H1 (cell line): ENCODE results near the gene ADM. TPM values are rescaled to one million over a fixed set of nuclear protein-coding genes. Genes with fewer than 3 reads are reported as not detected.

Experiments used
- CTCF ChIA-PET: fragments of 300-600 bp; sonication (Branson Sonifier 250); formaldehyde crosslinking; loops from one replicate; lab custom pipeline; 2021; ENCODE audit not compliant: partially characterized antibody; lab: Charles Lee
- POLR2A ChIA-PET: fragments of 300-600 bp; sonication (Branson Sonifier 250); formaldehyde crosslinking; loops from one replicate; lab custom pipeline; 2021; ENCODE audit warnings: inconsistent platforms; ENCODE audit not compliant: partially characterized antibody; lab: Charles Lee
- DNase-seq, 2 experiments: peaks; one replicate each; pipeline versions ENCODE4 v3.0.0 to v3.0.0-alpha.2; 2010 to 2022; ENCODE audit warnings: low spot score in 2 of 2, low read depth in 1 of 2, mixed read lengths in 1 of 2
- FAIRE-seq: peaks from 2 replicates; lab custom pipeline; 2011; peaks lifted over from hg19 to GRCh38; lab: Jason Lieb, UNC
- H2AFZ ChIP-seq: 2 replicates; pipeline ENCODE4 v1.8.1; 2012; ENCODE audit warnings: low read length, inconsistent platforms
- H2AK5ac ChIP-seq: 2 replicates; pipeline ENCODE4 v1.6.1; 2013; ENCODE audit warnings: low read depth, low read length
- H2BK120ac ChIP-seq: replicated peaks from 2 replicates; pipeline ENCODE3; 2013; ENCODE audit warnings: low read depth, low read length, inconsistent platforms
- H2BK12ac ChIP-seq: 2 replicates; pipeline ENCODE4 v1.6.1; 2013; ENCODE audit warnings: low read depth, low read length
- H2BK15ac ChIP-seq: 2 replicates; pipeline ENCODE4 v1.6.1; 2013; ENCODE audit warnings: low read length
- H2BK20ac ChIP-seq: 2 replicates; pipeline ENCODE4 v1.6.1; 2013; ENCODE audit warnings: low read length
- H2BK5ac ChIP-seq: 2 replicates; pipeline ENCODE4 v1.6.1; 2013; ENCODE audit warnings: low read depth, low read length
- H3K14ac ChIP-seq: 2 replicates; pipeline ENCODE4 v1.6.1; 2013; ENCODE audit warnings: inconsistent platforms; ENCODE audit not compliant: insufficient read length
- H3K18ac ChIP-seq: 2 replicates; pipeline ENCODE4 v1.6.1; 2013; ENCODE audit warnings: low read length; ENCODE audit errors: extremely low read depth
- H3K23ac ChIP-seq: 2 replicates; pipeline ENCODE4 v1.6.1; 2013; ENCODE audit warnings: inconsistent platforms; ENCODE audit not compliant: insufficient read length
- H3K23me2 ChIP-seq: 2 replicates; pipeline ENCODE4 v1.6.1; 2013; ENCODE audit warnings: low read depth, low read length
- H3K27ac ChIP-seq: 2 replicates; pipeline ENCODE4 v1.6.1; 2011; ENCODE audit warnings: low read depth, low read length, inconsistent platforms
- H3K27me3 ChIP-seq, 4 experiments: replicated peaks in 1 of 4; 1 replicate in 1 of 4; 2 replicates in 3 of 4; pipeline versions ENCODE4 v1.6.1 to v1.8.1; 2011 to 2013; ENCODE audit warnings: low read length in 3 of 4, mild to moderate bottlenecking in 3 of 4, inconsistent platforms in 2 of 4, mixed read lengths in 2 of 4, moderate library complexity in 1 of 4; ENCODE audit not compliant: control insufficient read depth in 3 of 4, insufficient read depth in 3 of 4; ENCODE audit errors: extremely low read depth in 1 of 4
- H3K36me3 ChIP-seq, 4 experiments: 2 replicates each; pipeline versions ENCODE4 v1.6.1 to v1.8.1; 2011 to 2013; ENCODE audit warnings: mild to moderate bottlenecking in 4 of 4, low read length in 3 of 4, moderate library complexity in 2 of 4, control low read depth in 1 of 4, inconsistent platforms in 1 of 4; ENCODE audit not compliant: insufficient read depth in 4 of 4, control insufficient read depth in 2 of 4
- H3K4ac ChIP-seq: replicated peaks from 2 replicates; pipeline ENCODE3; 2013; ENCODE audit warnings: low read length, low read depth, mixed read lengths, inconsistent platforms; ENCODE audit not compliant: insufficient read length
- H3K4me1 ChIP-seq, 4 experiments: replicated peaks in 1 of 4; 1 replicate in 1 of 4; 2 replicates in 3 of 4; pipeline versions ENCODE4 v1.6.1 to v1.8.1; 2011 to 2013; ENCODE audit warnings: low read length in 3 of 4, inconsistent platforms in 2 of 4, mixed read lengths in 1 of 4; ENCODE audit not compliant: insufficient read depth in 4 of 4, control insufficient read depth in 3 of 4
- H3K4me2 ChIP-seq, 2 experiments: 2 replicates each; pipeline versions ENCODE4 v1.6.1 to v1.8.1; 2011 to 2013; ENCODE audit warnings: low read depth in 2 of 2, low read length in 2 of 2, control low read depth in 1 of 2, inconsistent platforms in 1 of 2, mild to moderate bottlenecking in 1 of 2; ENCODE audit not compliant: insufficient read depth in 1 of 2
- H3K4me3 ChIP-seq, 4 experiments: fragments of 200-600, 300-600 bp in 1 of 4; sonication (generic), shearing (Covaris generic), sonication (Bioruptor Twin) in 1 of 4; 2 replicates each; pipeline versions ENCODE4 v1.5.1 to v1.8.1; 2011 to 2016; ENCODE audit warnings: low read length in 4 of 4, low read depth in 3 of 4, control low read depth in 2 of 4, inconsistent platforms in 2 of 4, mild to moderate bottlenecking in 2 of 4, mixed read lengths in 1 of 4, moderate library complexity in 1 of 4; ENCODE audit not compliant: insufficient read depth in 2 of 4; ENCODE audit errors: extremely low read depth in 1 of 4
- H3K56ac ChIP-seq: replicated peaks from 2 replicates; pipeline ENCODE3; 2013; ENCODE audit warnings: low read depth, mild to moderate bottlenecking, mixed read lengths, low read length, inconsistent platforms; ENCODE audit not compliant: insufficient read length
- H3K79me1 ChIP-seq: 2 replicates; pipeline ENCODE4 v1.6.1; 2013; ENCODE audit warnings: low read depth, low read length, control low read depth
- H3K79me2 ChIP-seq, 2 experiments: 2 replicates each; pipeline versions ENCODE4 v1.6.1 to v1.8.1; 2012 to 2013; ENCODE audit warnings: low read length in 2 of 2, mild to moderate bottlenecking in 2 of 2, inconsistent platforms in 1 of 2; ENCODE audit not compliant: insufficient read depth in 2 of 2, control insufficient read depth in 1 of 2
- H3K9ac ChIP-seq, 4 experiments: replicated peaks in 1 of 4; 1 replicate in 1 of 4; 2 replicates in 3 of 4; pipeline versions ENCODE4 v1.6.1 to v1.8.1; 2011 to 2013; ENCODE audit warnings: low read depth in 3 of 4, low read length in 3 of 4, control low read depth in 2 of 4, mild to moderate bottlenecking in 2 of 4, moderate library complexity in 2 of 4, inconsistent platforms in 1 of 4; ENCODE audit errors: extremely low read depth in 1 of 4
- H3K9me3 ChIP-seq, 2 experiments: 2 replicates each; pipeline versions ENCODE4 v1.6.1 to v1.8.1; 2012 to 2013; ENCODE audit warnings: mild to moderate bottlenecking in 2 of 2, moderate library complexity in 2 of 2, control low read depth in 1 of 2, inconsistent platforms in 1 of 2, low read depth in 1 of 2, low read length in 1 of 2, mixed read lengths in 1 of 2; ENCODE audit not compliant: insufficient read depth in 2 of 2
- H4K20me1 ChIP-seq, 2 experiments: replicated peaks in 1 of 2; 2 replicates each; pipeline versions ENCODE3 to v1.8.1; 2011 to 2013; ENCODE audit warnings: inconsistent platforms in 2 of 2, low read length in 2 of 2, mild to moderate bottlenecking in 1 of 2; ENCODE audit not compliant: insufficient read depth in 2 of 2, control insufficient read depth in 1 of 2
- H4K5ac ChIP-seq: 2 replicates; pipeline ENCODE4 v1.6.1; 2013; ENCODE audit warnings: low read length, low read depth, mixed read lengths, inconsistent platforms; ENCODE audit not compliant: insufficient read length
- H4K8ac ChIP-seq: 2 replicates; pipeline ENCODE4 v1.8.0; 2013; ENCODE audit warnings: mild to moderate bottlenecking, moderate library complexity, low read length, inconsistent platforms; ENCODE audit not compliant: insufficient read depth; ENCODE audit errors: extremely low read depth
- H4K91ac ChIP-seq: replicated peaks from 2 replicates; pipeline ENCODE3; 2013; ENCODE audit warnings: low read length, mixed read lengths, inconsistent platforms; ENCODE audit not compliant: insufficient read length
- EGR1 ChIP-seq: IDR thresholded peaks from 2 replicates; pipeline ENCODE4 v1.6.1; 2011; ENCODE audit warnings: low read depth, low read length, borderline replicate concordance
- WGBS, 2 experiments: shearing (Covaris generic) in 1 of 2; methylation state at CpG; one replicate each; pipeline versions ENCODE4 v1.1.6 to v1.1.7; 2013 to 2015; ENCODE audit warnings: low lambda C conversion rate in 2 of 2, mixed read lengths in 2 of 2, inconsistent platforms in 1 of 2, low coverage in 1 of 2, missing lambda C conversion rate in 1 of 2; ENCODE audit not compliant: insufficient replicate concordance in 2 of 2, insufficient coverage in 1 of 2, insufficient read length in 1 of 2; ENCODE audit errors: extremely low coverage in 1 of 2, missing lambda C conversion rate in 1 of 2; 5-methylcytosine and 5-hydroxymethylcytosine counted together
- polyA plus RNA-seq, 7 experiments: library from polyadenylated mRNA; depleted of rRNA in 3 of 7; stranded (reverse) in 5 of 7; unstranded in 2 of 7; fragments of >200 nt in 5 of 7; fragments of 200-250 nt in 2 of 7; gene quantifications; 1 replicate in 5 of 7; 2 replicates in 1 of 7; 4 replicates in 1 of 7; pipeline versions ENCODE4 v1.2.1 to v1.2.3, GENCODE V29; 2011 to 2013; ENCODE audit warnings: missing spikeins in 2 of 7, mixed read lengths in 2 of 7
- total RNA-seq: library from RNA; stranded (reverse); fragmentation: NEBNext Ultra II Directional; extraction: Animal tissue kit (Norgen Biotek cat#: 25700); gene quantifications from 2 replicates; pipeline ENCODE4 v1.2.1, GENCODE V29; 2021
- TF ChIP-seq, protein P1 (sequence below): IDR thresholded peaks from 2 replicates; pipeline ENCODE4 v1.6.1; 2011; ENCODE audit warnings: low read length, improper control_type of control experiment

Gene ADM
- total and polyA plus RNA-seq, 2 of the 8 experiments (the other 6 are each of a cell fraction or from before 2014, with no cell fraction given): 94.1 to 95.6 TPM

DNA sequence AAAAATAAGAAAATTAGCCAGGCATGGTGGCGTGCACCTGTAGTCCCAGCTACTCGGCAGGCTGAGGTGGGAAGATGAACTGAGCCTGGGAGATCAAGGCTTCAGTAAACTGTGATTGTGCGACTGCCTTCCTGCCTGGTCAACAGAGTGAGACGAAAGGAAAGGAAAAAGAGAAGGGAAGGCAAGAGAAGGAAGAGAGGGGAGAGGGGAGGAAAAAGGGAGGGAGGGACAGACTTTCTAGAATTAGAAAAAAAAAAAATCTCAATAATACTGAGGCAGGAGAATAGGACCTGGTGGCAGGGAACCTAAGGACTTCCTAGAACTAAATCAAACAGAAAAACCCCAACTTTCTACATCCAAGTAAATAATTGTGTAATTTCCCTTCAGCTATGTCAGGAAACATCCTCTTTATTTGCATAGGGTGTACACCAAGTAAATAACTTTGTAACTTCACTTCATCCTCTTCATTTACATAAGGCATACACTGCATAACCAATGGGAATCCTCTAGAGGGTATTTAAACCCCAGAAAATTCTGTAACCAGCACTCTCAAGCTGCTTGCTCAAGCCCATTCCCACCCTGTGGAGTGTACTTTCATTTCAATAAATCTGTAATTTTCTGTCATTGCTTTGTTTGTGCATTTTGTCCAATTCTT lies 19.6 kb upstream of the ADM start:
- H3K4ac ChIP-seq: no peak overlapping the region
- H3K9ac ChIP-seq: no peak overlapping the region
- H2BK20ac ChIP-seq: no peak overlapping the region
- FAIRE-seq (no peak), DNase-seq (no peak)
- H2AK5ac ChIP-seq: no peak overlapping the region
- H4K20me1 ChIP-seq: peaks cover 0 to 5% of the 10 kb centered on the region in 2 experiments
- ChIA-PET POLR2A (interaction anchor here (0.7 to 1.7 kb wide), 2 partner anchors 17 to 189 kb away, joined by 4 to 6 read pairs; no protein-coding TSS in a partner anchor), CTCF (interaction anchor here (0.6 to 1.5 kb wide), 2 partner anchors 31 to 78 kb away, joined by 3 to 4 read pairs; no protein-coding TSS in a partner anchor)
- no peaks in the 10 kb centered on the region; the same call in 1 of the 2 replicates for H3K23me2 ChIP-seq
- H3K9me3 ChIP-seq: no peaks in the 10 kb centered on the region
- H2BK15ac ChIP-seq: no peak overlapping the region
- H3K36me3 ChIP-seq: no peaks in the 10 kb centered on the region
- no peak overlapping the region for H2BK5ac ChIP-seq
- H3K4me3 ChIP-seq: no peak overlapping the region
- WGBS, 2 experiments: 83% methylated on average over 4 of the region's 4 CpGs; no CpG with 5 or more reads in 1 of the 2 experiments
- no peak overlapping the region for H2BK12ac ChIP-seq
- H3K27ac ChIP-seq: no peak overlapping the region
- H2BK120ac ChIP-seq: no peak overlapping the region
- H2AFZ ChIP-seq: no peak overlapping the region
- no peak overlapping the region for H3K56ac ChIP-seq
- no peak overlapping the region for H3K14ac ChIP-seq
- no peak overlapping the region for H4K91ac ChIP-seq
- peaks cover 4% of the 10 kb centered on the region; the same call in 1 of the 2 replicates for H3K79me1 ChIP-seq
- no peak overlapping the region for H3K23ac ChIP-seq
- H4K8ac ChIP-seq: no peak overlapping the region
- no peak overlapping the region for H3K18ac ChIP-seq
- no peak overlapping the region for H3K4me2 ChIP-seq
- H3K4me1 ChIP-seq: peaks cover 3 to 7% (median 4%) of the 10 kb centered on the region in 4 experiments; a peak in 4 of 7 replicates
- H4K5ac ChIP-seq: no peak overlapping the region
- H3K79me2 ChIP-seq: peaks cover 0 to 90% of the 10 kb centered on the region in 2 experiments; a peak in 2 of 4 replicates
- H3K27me3 ChIP-seq: no peaks in the 10 kb centered on the region
- TF ChIP-seq EGR1: no peak
- TF ChIP-seq, protein P1, sequence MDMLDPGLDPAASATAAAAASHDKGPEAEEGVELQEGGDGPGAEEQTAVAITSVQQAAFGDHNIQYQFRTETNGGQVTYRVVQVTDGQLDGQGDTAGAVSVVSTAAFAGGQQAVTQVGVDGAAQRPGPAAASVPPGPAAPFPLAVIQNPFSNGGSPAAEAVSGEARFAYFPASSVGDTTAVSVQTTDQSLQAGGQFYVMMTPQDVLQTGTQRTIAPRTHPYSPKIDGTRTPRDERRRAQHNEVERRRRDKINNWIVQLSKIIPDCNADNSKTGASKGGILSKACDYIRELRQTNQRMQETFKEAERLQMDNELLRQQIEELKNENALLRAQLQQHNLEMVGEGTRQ: no peak
